ENCODE data around the gene CMIP.

DNA sequence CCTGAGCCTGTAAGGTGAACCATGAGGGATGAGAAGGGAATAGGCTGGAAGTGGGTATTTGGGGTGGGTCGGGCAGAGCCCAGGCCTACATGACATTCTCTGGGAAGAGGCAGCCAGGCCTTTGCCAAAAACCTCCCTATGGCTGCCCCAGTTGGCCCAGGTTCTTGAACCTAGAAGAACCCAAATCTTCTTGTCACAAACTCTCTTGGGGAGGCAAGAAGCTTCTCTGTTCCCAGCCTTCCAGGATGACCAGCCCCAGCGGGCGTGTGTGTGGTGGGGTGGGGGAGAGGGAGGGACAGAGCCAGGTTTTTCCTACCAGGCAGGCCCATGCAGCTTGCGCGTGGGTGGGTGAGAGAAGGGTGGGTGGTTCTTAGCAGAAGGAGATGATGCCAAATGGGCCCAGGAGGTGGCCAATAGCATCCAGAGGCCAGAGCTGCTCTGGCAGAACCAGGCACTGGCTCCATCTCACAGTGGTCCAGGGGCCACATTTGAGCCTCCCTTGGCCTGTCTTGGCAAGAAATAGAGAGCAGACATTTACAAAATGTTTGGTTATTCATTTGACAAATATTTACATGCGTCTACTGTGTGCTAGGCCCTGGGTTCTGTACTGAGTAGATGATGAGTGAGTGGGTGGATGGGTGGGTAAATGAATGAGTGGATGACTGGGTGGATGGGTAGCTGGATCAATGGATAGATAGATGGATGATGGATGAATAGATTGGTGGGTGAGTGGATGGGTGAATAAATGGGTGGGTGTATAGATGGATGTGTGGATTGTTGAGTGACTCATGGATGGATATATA is 290.2 kb downstream of the CMIP start:
- TF ChIP-seq, protein P1, sequence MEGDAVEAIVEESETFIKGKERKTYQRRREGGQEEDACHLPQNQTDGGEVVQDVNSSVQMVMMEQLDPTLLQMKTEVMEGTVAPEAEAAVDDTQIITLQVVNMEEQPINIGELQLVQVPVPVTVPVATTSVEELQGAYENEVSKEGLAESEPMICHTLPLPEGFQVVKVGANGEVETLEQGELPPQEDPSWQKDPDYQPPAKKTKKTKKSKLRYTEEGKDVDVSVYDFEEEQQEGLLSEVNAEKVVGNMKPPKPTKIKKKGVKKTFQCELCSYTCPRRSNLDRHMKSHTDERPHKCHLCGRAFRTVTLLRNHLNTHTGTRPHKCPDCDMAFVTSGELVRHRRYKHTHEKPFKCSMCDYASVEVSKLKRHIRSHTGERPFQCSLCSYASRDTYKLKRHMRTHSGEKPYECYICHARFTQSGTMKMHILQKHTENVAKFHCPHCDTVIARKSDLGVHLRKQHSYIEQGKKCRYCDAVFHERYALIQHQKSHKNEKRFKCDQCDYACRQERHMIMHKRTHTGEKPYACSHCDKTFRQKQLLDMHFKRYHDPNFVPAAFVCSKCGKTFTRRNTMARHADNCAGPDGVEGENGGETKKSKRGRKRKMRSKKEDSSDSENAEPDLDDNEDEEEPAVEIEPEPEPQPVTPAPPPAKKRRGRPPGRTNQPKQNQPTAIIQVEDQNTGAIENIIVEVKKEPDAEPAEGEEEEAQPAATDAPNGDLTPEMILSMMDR (IDR thresholded peaks at IDR 0.05), result no peak
- TF ChIP-seq POLR2A (IDR thresholded peaks at IDR 0.05), result no peak

Data from right lobe of liver (tissue), 4 donors.